Prostate gland (tissue), 2 donors: ENCODE results near the gene SLC35B1. TPM values are rescaled to one million over a fixed set of nuclear protein-coding genes. Genes with fewer than 3 reads are reported as not detected.

Experiments
- DNase-seq: peaks from one replicate; pipeline ENCODE4 v3.0.0-alpha.2; 2019; ENCODE audit warnings: low spot score
- H3K27ac ChIP-seq, 2 donors: fragments of 200-600 bp; sonication (generic); 2 replicates each; pipeline ENCODE4 v1.5.1; 2017 to 2019
- H3K27me3 ChIP-seq: fragments of 200-600 bp; sonication (generic); replicated peaks from 2 replicates; pipeline ENCODE4 v1.5.1; 2019; ENCODE audit not compliant: insufficient read depth
- H3K36me3 ChIP-seq, 2 donors: fragments of 200-600 bp; sonication (generic); 1 replicate in 1 of 2; 2 replicates in 1 of 2; pipeline versions ENCODE4 v1.5.1 to v1.8.1; 2017 to 2019
- H3K4me1 ChIP-seq: fragments of 200-600 bp; sonication (generic); replicated peaks from 2 replicates; pipeline ENCODE4 v1.5.1; 2019
- H3K4me3 ChIP-seq, 2 donors: fragments of 200-600 bp; sonication (generic); 2 replicates each; pipeline ENCODE4 v1.5.1; 2017 to 2019
- H3K9me3 ChIP-seq: fragments of 200-600 bp; sonication (generic); 2 replicates; pipeline ENCODE4 v1.5.1; 2017
- CTCF ChIP-seq, 4 experiments: fragments of 200-600 bp in 2 of 4; fragments of 450-650 bp in 2 of 4; sonication (generic) in 2 of 4; IDR thresholded peaks; 1 replicate in 3 of 4; 2 replicates in 1 of 4; pipeline ENCODE4 v1.5.1; 2016 to 2019; ENCODE audit warnings: antibody characterized with exemption in 4 of 4, mild to moderate bottlenecking in 2 of 4, moderate library complexity in 2 of 4
- POLR2A ChIP-seq: fragments of 450-650 bp; IDR thresholded peaks from one replicate; pipeline ENCODE4 v1.6.1; 2016; ENCODE audit warnings: antibody characterized with exemption, mild to moderate bottlenecking
- POLR2AphosphoS5 ChIP-seq: sonication (generic); formaldehyde crosslinking; IDR thresholded peaks from one replicate; pipeline ENCODE4 v1.6.1; 2017; ENCODE audit warnings: antibody characterized with exemption
- WGBS: methylation state at CpG from one replicate; pipeline ENCODE4 v1.1.5; 2018; 5-methylcytosine and 5-hydroxymethylcytosine counted together
- intact Hi-C: fragments of 100-400 bp; cut with DNase I; formaldehyde crosslinking; loops from one replicate; pipeline ENCODE4 v1.14.2; 2022
- total RNA-seq, 2 donors: library from RNA; depleted of rRNA; stranded (reverse); fragments of >200 nt; gene quantifications; one replicate each; pipeline ENCODE4 v1.1.0, GENCODE V29; 2016

SLC35B1 gene
- total RNA-seq, 2 donors from 2014 or later: 31.0 to 81.0 TPM

- 62% methylated on average over 3 of the region's 3 CpGs for WGBS
- Histone ChIP-seq H3K36me3 (no peaks in the 10 kb centered on the region), H3K27ac (peak overlapping the region; percentile 35 to 42), H3K4me3 (no peak overlapping the region), H3K4me1 (no peaks in the 10 kb centered on the region), H3K27me3 (no peaks in the 10 kb centered on the region), H3K9me3 (no peaks in the 10 kb centered on the region)
- TF ChIP-seq POLR2AphosphoS5 (no peak), CTCF (IDR thresholded peaks at IDR 0.05) (no peak), POLR2A (no peak)
- intact Hi-C loops: no loop called here
- no peak for DNase-seq
These were observed 33.9 kb upstream of the SLC35B1 start for GRCh38 chr17:49741692-49742076.

GRCh38 chr17:49741009-49741691, 33.4 kb upstream of the SLC35B1 start:
- no peak for DNase-seq
- no peaks in the 10 kb centered on the region for H3K27me3 ChIP-seq
- peak overlapping the region; percentile 35 to 42 for H3K27ac ChIP-seq
- no peak for TF ChIP-seq POLR2A
- intact Hi-C loops: no loop called here
- H3K4me3 ChIP-seq: no peak overlapping the region
- H3K4me1 ChIP-seq: no peaks in the 10 kb centered on the region
- H3K9me3 ChIP-seq: no peaks in the 10 kb centered on the region
- H3K36me3 ChIP-seq: no peaks in the 10 kb centered on the region
- 43% methylated on average over 5 of the region's 5 CpGs for WGBS

- Histone ChIP-seq H3K27me3 (no peaks in the 10 kb centered on the region), H3K9me3 (no peaks in the 10 kb centered on the region), H3K27ac (no peak overlapping the region), H3K36me3 (no peaks in the 10 kb centered on the region), H3K4me1 (no peaks in the 10 kb centered on the region), H3K4me3 (no peak overlapping the region)
- DNase-seq: peak; percentile 31
- WGBS: 54% methylated on average over 7 of the region's 7 CpGs
- peak; percentile 13 for TF ChIP-seq POLR2AphosphoS5
- TF ChIP-seq CTCF (IDR thresholded peaks at IDR 0.05): no peak
- no peak for TF ChIP-seq POLR2A
- intact Hi-C loops: no loop called here
These were observed 32.0 kb upstream of the SLC35B1 start for GRCh38 chr17:49739641-49740271.

- H3K27me3 ChIP-seq: no peaks in the 10 kb centered on the region
- H3K4me1 ChIP-seq: no peaks in the 10 kb centered on the region
- intact Hi-C loops: no loop called here
- H3K27ac ChIP-seq: no peak overlapping the region
- no peaks in the 10 kb centered on the region for H3K9me3 ChIP-seq
- no peak for DNase-seq
- H3K4me3 ChIP-seq: no peak overlapping the region
- no peak for TF ChIP-seq POLR2AphosphoS5
- no peak for TF ChIP-seq CTCF (IDR thresholded peaks at IDR 0.05)
- TF ChIP-seq POLR2A: no peak
- H3K36me3 ChIP-seq: no peaks in the 10 kb centered on the region
- 84% methylated on average over 5 of the region's 5 CpGs for WGBS
These were observed 30.8 kb upstream of the SLC35B1 start for GRCh38 chr17:49738456-49739163.
